ENCODE data around the gene ACTR3.

DNA sequence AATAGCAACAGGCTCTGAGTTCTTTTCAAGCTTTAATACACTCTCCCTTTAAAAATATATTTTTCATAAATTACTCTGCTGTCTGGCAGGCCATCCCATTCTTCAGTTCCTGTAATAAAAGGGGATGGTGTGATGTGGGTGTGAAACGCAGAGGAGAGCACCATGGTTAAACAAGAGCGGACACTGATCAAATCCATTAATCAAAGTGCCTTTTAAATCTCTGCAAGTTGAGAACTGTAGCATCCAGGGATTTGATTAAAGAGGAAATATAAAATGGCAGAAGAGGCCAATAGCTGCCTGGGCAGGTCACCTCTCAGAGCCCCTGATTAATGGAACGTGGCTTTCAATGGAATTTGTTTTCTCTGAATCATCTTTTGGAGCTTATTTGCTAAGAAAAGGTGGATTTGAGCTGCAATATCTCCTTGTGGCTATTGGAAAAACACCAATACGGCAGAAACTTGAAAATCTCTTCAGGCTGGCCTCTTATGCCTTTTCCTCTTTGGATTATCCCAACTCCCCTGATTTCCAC lies 96.9 kb downstream of the ACTR3 start:
- TF ChIP-seq, protein P1, sequence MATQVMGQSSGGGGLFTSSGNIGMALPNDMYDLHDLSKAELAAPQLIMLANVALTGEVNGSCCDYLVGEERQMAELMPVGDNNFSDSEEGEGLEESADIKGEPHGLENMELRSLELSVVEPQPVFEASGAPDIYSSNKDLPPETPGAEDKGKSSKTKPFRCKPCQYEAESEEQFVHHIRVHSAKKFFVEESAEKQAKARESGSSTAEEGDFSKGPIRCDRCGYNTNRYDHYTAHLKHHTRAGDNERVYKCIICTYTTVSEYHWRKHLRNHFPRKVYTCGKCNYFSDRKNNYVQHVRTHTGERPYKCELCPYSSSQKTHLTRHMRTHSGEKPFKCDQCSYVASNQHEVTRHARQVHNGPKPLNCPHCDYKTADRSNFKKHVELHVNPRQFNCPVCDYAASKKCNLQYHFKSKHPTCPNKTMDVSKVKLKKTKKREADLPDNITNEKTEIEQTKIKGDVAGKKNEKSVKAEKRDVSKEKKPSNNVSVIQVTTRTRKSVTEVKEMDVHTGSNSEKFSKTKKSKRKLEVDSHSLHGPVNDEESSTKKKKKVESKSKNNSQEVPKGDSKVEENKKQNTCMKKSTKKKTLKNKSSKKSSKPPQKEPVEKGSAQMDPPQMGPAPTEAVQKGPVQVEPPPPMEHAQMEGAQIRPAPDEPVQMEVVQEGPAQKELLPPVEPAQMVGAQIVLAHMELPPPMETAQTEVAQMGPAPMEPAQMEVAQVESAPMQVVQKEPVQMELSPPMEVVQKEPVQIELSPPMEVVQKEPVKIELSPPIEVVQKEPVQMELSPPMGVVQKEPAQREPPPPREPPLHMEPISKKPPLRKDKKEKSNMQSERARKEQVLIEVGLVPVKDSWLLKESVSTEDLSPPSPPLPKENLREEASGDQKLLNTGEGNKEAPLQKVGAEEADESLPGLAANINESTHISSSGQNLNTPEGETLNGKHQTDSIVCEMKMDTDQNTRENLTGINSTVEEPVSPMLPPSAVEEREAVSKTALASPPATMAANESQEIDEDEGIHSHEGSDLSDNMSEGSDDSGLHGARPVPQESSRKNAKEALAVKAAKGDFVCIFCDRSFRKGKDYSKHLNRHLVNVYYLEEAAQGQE (IDR thresholded peaks at IDR 0.05): no peak
- TF ChIP-seq, protein P2, sequence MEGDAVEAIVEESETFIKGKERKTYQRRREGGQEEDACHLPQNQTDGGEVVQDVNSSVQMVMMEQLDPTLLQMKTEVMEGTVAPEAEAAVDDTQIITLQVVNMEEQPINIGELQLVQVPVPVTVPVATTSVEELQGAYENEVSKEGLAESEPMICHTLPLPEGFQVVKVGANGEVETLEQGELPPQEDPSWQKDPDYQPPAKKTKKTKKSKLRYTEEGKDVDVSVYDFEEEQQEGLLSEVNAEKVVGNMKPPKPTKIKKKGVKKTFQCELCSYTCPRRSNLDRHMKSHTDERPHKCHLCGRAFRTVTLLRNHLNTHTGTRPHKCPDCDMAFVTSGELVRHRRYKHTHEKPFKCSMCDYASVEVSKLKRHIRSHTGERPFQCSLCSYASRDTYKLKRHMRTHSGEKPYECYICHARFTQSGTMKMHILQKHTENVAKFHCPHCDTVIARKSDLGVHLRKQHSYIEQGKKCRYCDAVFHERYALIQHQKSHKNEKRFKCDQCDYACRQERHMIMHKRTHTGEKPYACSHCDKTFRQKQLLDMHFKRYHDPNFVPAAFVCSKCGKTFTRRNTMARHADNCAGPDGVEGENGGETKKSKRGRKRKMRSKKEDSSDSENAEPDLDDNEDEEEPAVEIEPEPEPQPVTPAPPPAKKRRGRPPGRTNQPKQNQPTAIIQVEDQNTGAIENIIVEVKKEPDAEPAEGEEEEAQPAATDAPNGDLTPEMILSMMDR (IDR thresholded peaks at IDR 0.05; ENCODE audit: low read depth, low read length, missing input control): no peak
- TF ChIP-seq, protein P3, sequence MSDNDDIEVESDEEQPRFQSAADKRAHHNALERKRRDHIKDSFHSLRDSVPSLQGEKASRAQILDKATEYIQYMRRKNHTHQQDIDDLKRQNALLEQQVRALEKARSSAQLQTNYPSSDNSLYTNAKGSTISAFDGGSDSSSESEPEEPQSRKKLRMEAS (IDR thresholded peaks at IDR 0.05): no peak
- TF ChIP-seq EGR1 (IDR thresholded peaks at IDR 0.05; ENCODE audit: low read depth in 2 of 2) (no peak), HNF4A (conservative IDR thresholded peaks at IDR 0.05) (no peak), RXRA (IDR thresholded peaks at IDR 0.05) (no peak), YY1 (IDR thresholded peaks at IDR 0.05) (no peak), SP1 (IDR thresholded peaks at IDR 0.05) (no peak), JUND (IDR thresholded peaks at IDR 0.05) (no peak), GABPA (IDR thresholded peaks at IDR 0.05 in 1 of 2, conservative IDR thresholded peaks at IDR 0.05 in 1 of 2) (no peak), RAD21 (IDR thresholded peaks at IDR 0.05) (no peak)
- TF ChIP-seq, protein P4, sequence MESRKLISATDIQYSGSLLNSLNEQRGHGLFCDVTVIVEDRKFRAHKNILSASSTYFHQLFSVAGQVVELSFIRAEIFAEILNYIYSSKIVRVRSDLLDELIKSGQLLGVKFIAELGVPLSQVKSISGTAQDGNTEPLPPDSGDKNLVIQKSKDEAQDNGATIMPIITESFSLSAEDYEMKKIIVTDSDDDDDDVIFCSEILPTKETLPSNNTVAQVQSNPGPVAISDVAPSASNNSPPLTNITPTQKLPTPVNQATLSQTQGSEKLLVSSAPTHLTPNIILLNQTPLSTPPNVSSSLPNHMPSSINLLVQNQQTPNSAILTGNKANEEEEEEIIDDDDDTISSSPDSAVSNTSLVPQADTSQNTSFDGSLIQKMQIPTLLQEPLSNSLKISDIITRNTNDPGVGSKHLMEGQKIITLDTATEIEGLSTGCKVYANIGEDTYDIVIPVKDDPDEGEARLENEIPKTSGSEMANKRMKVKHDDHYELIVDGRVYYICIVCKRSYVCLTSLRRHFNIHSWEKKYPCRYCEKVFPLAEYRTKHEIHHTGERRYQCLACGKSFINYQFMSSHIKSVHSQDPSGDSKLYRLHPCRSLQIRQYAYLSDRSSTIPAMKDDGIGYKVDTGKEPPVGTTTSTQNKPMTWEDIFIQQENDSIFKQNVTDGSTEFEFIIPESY (IDR thresholded peaks at IDR 0.05): no peak

All from liver (tissue), 3 donors.